K562 (cell line): ENCODE results near the gene RNASEH2A. TPM values are rescaled to one million over a fixed set of nuclear protein-coding genes. Genes with fewer than 3 reads are reported as not detected.

Experiments
- CBFA2T3 ChIP-seq: fragments of 450-650 bp; IDR thresholded peaks from 2 replicates; pipeline ENCODE4 v1.6.1; 2017
- CREM ChIP-seq: IDR thresholded peaks from 2 replicates; pipeline ENCODE4 v1.6.1; 2014; ENCODE audit warnings: antibody characterized with exemption, low read depth
- DIDO1 ChIP-seq: fragments of 450-650 bp; IDR thresholded peaks from 2 replicates; pipeline ENCODE4 v1.6.1; 2016; ENCODE audit warnings: low read depth, missing biosample characterization, missing genetic modification characterization
- DLX4 ChIP-seq: fragments of 250-450 bp; sonication (Bioruptor Pico); IDR thresholded peaks from 2 replicates; pipeline ENCODE4 v1.6.1; 2021; ENCODE audit warnings: mild to moderate bottlenecking
- FUS ChIP-seq: fragments of 200-400 bp; formaldehyde crosslinking; optimal IDR thresholded peaks from 2 replicates; pipeline ENCODE3; 2017; ENCODE audit warnings: low read depth, low read length
- GABPB1 ChIP-seq: sonication (generic); formaldehyde crosslinking; IDR thresholded peaks from 2 replicates; pipeline ENCODE4 v1.8.0; 2022; ENCODE audit warnings: mild to moderate bottlenecking, missing genetic modification reagents
- HNRNPH1 ChIP-seq: fragments of 200-400 bp; formaldehyde crosslinking; optimal IDR thresholded peaks from 2 replicates; pipeline ENCODE3; 2017; ENCODE audit warnings: low read depth, mild to moderate bottlenecking, low read length, moderate library complexity
- HNRNPK ChIP-seq: fragments of 200-400 bp; formaldehyde crosslinking; IDR thresholded peaks from one replicate; pipeline ENCODE4 v1.6.1; 2018; ENCODE audit warnings: mild to moderate bottlenecking, low read depth, low read length; ENCODE audit not compliant: poor library complexity, severe bottlenecking
- PTRF ChIP-seq: fragments of 450-650 bp; IDR thresholded peaks from 2 replicates; pipeline ENCODE4 v1.6.1; 2016; ENCODE audit warnings: mild to moderate bottlenecking, missing genetic modification characterization, missing compliant biosample characterization
- PYGO2 ChIP-seq: fragments of 450-650 bp; IDR thresholded peaks from 2 replicates; pipeline ENCODE4 v1.6.1; 2016; ENCODE audit warnings: mild to moderate bottlenecking, missing genetic modification characterization, moderate library complexity, missing compliant biosample characterization
- SOX6 ChIP-seq: fragments of 450-650 bp; IDR thresholded peaks from 2 replicates; pipeline ENCODE4 v1.6.1; 2014; ENCODE audit warnings: mild to moderate bottlenecking
- SRF ChIP-seq, 2 experiments: fragments of 250-450, 450-650 bp in 1 of 2; sonication (Bioruptor Pico) in 1 of 2; sonication (generic) in 1 of 2; formaldehyde crosslinking; IDR thresholded peaks; 2 replicates each; pipeline versions ENCODE4 v1.5.0 to v1.5.1; 2020 to 2022; ENCODE audit warnings: mild to moderate bottlenecking in 1 of 2, missing genetic modification reagents in 1 of 2
- SRSF9 ChIP-seq: fragments of 200-400 bp; formaldehyde crosslinking; IDR thresholded peaks from 2 replicates; pipeline ENCODE4 v1.6.1; 2017; ENCODE audit warnings: low read depth, low read length, borderline replicate concordance
- ZNF41 ChIP-seq: fragments of 250-450 bp; sonication (Bioruptor Pico); conservative IDR thresholded peaks from 2 replicates; pipeline ENCODE4 v1.4.0; 2020; ENCODE audit warnings: mild to moderate bottlenecking
- polyA plus RNA-seq, 8 experiments: library from polyadenylated mRNA; depleted of rRNA in 4 of 8; stranded (reverse) in 5 of 8; unstranded in 3 of 8; fragments of >200 nt; fragmentation: Nextera tagmentation in 2 of 8; fragmentation: Illumina TruSeq in 1 of 8; extraction: Ambion mirVana in 2 of 8; extraction: Trizol in 1 of 8; gene quantifications; 2 replicates each; pipeline versions ENCODE4 v1.2.1 to v1.2.3, GENCODE V29; 2011 to 2014; ENCODE audit warnings: inconsistent platforms in 1 of 8, missing spikeins in 1 of 8
- total RNA-seq, 7 experiments: library from RNA; depleted of rRNA in 6 of 7; stranded (reverse); fragments of >200 nt in 6 of 7; fragmentation: Illumina TruSeq in 2 of 7; extraction: Trizol in 2 of 7; gene quantifications; 2 replicates each; pipeline versions ENCODE4 v1.2.1 to v1.2.3, GENCODE V29; 2011 to 2021; ENCODE audit warnings: low replicate concordance in 1 of 7
- TF ChIP-seq, protein P1 (sequence below): fragments of 450-650 bp; IDR thresholded peaks from 2 replicates; pipeline ENCODE4 v1.6.1; 2016; ENCODE audit warnings: mild to moderate bottlenecking, moderate library complexity

Gene RNASEH2A
- total and polyA plus RNA-seq, 9 of the 15 experiments (the other 6 are each of a cell fraction or from before 2014, with no cell fraction given): 22.3 to 78.0 (median 61.7) TPM

DNA sequence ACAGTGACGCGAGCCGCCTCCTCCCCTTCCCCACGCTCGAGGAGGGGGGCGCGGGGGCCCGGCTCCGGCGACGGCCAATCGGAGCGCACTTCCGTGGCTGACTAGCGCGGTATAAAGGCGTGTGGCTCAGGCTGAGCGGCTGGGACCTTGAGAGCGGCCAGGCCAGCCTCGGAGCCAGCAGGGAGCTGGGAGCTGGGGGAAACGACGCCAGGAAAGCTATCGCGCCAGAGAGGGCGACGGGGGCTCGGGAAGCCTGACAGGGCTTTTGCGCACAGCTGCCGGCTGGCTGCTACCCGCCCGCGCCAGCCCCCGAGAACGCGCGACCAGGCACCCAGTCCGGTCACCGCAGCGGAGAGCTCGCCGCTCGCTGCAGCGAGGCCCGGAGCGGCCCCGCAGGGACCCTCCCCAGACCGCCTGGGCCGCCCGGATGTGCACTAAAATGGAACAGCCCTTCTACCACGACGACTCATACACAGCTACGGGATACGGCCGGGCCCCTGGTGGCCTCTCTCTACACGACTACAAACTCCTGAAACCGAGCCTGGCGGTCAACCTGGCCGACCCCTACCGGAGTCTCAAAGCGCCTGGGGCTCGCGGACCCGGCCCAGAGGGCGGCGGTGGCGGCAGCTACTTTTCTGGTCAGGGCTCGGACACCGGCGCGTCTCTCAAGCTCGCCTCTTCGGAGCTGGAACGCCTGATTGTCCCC is 14.9 kb upstream of the RNASEH2A start, which contains the start of gene JUNB (continued):
- TF ChIP-seq, protein P1, sequence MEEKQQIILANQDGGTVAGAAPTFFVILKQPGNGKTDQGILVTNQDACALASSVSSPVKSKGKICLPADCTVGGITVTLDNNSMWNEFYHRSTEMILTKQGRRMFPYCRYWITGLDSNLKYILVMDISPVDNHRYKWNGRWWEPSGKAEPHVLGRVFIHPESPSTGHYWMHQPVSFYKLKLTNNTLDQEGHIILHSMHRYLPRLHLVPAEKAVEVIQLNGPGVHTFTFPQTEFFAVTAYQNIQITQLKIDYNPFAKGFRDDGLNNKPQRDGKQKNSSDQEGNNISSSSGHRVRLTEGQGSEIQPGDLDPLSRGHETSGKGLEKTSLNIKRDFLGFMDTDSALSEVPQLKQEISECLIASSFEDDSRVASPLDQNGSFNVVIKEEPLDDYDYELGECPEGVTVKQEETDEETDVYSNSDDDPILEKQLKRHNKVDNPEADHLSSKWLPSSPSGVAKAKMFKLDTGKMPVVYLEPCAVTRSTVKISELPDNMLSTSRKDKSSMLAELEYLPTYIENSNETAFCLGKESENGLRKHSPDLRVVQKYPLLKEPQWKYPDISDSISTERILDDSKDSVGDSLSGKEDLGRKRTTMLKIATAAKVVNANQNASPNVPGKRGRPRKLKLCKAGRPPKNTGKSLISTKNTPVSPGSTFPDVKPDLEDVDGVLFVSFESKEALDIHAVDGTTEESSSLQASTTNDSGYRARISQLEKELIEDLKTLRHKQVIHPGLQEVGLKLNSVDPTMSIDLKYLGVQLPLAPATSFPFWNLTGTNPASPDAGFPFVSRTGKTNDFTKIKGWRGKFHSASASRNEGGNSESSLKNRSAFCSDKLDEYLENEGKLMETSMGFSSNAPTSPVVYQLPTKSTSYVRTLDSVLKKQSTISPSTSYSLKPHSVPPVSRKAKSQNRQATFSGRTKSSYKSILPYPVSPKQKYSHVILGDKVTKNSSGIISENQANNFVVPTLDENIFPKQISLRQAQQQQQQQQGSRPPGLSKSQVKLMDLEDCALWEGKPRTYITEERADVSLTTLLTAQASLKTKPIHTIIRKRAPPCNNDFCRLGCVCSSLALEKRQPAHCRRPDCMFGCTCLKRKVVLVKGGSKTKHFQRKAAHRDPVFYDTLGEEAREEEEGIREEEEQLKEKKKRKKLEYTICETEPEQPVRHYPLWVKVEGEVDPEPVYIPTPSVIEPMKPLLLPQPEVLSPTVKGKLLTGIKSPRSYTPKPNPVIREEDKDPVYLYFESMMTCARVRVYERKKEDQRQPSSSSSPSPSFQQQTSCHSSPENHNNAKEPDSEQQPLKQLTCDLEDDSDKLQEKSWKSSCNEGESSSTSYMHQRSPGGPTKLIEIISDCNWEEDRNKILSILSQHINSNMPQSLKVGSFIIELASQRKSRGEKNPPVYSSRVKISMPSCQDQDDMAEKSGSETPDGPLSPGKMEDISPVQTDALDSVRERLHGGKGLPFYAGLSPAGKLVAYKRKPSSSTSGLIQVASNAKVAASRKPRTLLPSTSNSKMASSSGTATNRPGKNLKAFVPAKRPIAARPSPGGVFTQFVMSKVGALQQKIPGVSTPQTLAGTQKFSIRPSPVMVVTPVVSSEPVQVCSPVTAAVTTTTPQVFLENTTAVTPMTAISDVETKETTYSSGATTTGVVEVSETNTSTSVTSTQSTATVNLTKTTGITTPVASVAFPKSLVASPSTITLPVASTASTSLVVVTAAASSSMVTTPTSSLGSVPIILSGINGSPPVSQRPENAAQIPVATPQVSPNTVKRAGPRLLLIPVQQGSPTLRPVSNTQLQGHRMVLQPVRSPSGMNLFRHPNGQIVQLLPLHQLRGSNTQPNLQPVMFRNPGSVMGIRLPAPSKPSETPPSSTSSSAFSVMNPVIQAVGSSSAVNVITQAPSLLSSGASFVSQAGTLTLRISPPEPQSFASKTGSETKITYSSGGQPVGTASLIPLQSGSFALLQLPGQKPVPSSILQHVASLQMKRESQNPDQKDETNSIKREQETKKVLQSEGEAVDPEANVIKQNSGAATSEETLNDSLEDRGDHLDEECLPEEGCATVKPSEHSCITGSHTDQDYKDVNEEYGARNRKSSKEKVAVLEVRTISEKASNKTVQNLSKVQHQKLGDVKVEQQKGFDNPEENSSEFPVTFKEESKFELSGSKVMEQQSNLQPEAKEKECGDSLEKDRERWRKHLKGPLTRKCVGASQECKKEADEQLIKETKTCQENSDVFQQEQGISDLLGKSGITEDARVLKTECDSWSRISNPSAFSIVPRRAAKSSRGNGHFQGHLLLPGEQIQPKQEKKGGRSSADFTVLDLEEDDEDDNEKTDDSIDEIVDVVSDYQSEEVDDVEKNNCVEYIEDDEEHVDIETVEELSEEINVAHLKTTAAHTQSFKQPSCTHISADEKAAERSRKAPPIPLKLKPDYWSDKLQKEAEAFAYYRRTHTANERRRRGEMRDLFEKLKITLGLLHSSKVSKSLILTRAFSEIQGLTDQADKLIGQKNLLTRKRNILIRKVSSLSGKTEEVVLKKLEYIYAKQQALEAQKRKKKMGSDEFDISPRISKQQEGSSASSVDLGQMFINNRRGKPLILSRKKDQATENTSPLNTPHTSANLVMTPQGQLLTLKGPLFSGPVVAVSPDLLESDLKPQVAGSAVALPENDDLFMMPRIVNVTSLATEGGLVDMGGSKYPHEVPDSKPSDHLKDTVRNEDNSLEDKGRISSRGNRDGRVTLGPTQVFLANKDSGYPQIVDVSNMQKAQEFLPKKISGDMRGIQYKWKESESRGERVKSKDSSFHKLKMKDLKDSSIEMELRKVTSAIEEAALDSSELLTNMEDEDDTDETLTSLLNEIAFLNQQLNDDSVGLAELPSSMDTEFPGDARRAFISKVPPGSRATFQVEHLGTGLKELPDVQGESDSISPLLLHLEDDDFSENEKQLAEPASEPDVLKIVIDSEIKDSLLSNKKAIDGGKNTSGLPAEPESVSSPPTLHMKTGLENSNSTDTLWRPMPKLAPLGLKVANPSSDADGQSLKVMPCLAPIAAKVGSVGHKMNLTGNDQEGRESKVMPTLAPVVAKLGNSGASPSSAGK: no peak
- TF ChIP-seq HNRNPK (peak; percentile 58), ZNF41 (no peak; the same call in 1 of the 2 replicates), PTRF (tag) (no peak), DLX4 (CRISPR knock-in tag) (no peak), FUS (peak; percentile 98), SRF (CRISPR knock-in tag; IDR thresholded peaks at IDR 0.05) (peak; percentile 75 to 84), DIDO1 (no peak), PYGO2 (tag) (no peak), GABPB1 (CRISPR knock-in tag) (peak; percentile 85), SOX6 (0 out of 2 replicates have a peak, but pooled peaks have one; percentile 56), HNRNPH1 (no peak), CBFA2T3 (peak; percentile 19; the same call in 1 of the 2 replicates), CREM (peak; percentile 92), SRSF9 (no peak)
